Measurements from ENCODE around the gene PARVB.

The PARVB gene

DNA sequence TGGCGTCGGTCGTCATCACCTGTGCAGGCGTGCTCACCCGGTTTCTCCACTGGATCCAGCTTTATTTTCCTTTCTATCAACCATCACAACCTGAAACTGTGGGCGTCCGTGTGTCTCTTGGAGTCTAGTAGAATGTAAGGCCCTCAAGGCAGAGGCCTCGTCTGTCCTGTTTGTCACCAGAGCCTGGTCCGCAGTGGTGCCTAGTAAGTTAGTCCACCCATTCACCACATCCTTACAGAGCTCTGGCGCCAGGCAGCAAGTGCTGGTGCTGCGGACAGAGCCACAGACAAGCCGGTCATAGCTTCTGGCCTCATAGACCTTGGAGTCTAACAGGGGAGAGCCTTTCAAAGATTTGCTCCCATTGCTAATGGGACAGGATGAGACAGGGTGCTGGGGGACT, 92.2 kb downstream of the PARVB start:
- DNase-seq, result no peak

DNA sequence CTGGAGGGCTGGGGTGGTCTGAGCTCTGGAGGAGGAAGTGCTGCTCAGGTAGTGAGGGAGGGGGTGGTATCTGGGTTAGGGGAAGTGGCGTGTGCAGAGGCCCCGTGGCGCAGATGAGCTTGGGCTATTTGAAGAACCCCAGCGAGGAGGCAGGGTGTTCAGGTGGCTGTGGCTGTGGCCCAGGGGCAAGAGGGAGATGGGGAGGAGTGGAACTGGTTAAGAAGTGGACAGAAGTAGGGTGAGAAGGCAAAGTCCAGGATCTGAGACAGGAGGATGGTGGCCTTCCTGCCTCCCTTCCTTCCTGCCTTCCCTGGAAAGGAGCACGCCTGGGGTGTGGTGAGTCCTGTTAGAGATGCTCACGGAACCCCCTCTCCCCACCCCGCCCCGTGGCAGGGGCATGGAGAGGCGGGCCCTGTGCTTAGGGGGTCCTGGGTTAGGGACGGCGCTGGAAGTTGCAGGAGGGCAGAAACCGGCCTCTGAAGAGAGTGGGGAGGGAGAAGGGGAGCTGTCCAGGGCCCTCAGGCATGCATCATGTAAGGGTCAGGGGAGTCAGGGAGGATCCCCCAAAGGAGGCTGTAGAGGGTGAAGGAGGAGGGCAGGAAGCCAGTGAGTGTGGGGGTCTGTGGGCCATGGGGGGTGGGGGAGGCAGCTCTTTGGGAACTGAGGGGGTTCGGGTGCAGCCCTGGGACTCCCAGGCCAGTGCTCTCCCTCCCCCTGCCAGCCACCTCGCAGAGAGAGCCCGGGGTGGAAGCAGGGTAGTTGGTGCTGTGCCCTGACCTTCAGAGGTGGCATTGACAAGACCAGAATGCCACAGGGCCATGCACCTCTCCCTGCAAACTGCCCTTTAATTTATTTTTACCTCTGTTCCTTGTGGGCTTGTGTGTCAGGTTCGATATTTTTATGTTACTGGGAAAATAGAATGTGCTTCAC, 92.9 kb downstream of the PARVB start:
- no peak for DNase-seq

DNA sequence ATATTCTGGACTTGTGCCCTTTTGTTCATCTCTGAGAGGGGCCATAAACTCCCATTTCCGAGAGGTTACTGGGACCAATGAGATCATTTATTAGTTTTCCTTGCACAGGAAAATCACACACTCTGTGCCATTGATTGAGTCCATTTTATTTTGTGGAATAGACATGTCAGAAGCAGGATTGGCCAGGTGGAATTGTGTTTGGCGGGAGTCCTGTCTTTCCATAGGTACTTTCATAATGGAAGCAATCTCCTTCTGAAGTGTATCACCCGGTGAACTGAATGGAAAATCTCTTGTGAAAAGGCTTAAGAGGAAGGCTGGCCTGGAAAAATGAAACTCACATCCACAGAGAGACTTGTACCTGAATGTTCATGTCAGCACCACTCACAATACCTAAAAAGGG, 93.6 kb downstream of the PARVB start:
- no peak for DNase-seq

DNA sequence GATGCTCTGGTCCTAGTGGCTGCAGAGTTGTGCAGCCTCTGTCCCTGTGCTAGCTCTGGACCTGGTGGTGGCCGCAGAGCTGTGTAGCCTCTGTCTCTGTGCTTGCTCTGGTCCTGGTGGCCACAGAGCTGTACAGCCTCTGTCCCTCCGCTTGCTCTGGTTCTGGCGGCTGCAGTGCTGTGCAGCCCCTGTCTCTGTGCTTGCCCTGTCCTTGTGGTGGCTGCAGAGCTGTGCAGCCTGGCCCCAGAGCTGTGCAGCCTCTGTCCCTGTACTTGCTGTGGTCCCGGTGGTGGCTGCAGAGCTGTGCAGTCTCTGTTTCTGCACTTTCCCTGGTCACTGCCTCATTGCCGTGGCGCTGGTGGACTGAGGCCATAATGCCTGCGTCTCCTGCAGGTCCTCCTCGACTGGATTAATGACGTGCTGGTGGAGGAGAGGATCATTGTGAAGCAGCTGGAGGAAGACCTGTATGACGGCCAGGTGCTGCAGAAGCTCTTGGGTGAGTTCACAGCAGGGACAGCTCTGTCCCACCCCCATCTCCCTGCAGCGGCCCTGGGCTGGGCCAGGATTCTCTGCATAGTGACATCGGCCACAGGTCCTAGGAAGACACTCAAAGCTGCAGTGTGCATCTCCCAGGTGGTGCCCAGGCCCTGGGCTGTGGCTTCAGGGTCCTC, 94.7 kb downstream of the PARVB start:
- DNase-seq, result no peak

DNA sequence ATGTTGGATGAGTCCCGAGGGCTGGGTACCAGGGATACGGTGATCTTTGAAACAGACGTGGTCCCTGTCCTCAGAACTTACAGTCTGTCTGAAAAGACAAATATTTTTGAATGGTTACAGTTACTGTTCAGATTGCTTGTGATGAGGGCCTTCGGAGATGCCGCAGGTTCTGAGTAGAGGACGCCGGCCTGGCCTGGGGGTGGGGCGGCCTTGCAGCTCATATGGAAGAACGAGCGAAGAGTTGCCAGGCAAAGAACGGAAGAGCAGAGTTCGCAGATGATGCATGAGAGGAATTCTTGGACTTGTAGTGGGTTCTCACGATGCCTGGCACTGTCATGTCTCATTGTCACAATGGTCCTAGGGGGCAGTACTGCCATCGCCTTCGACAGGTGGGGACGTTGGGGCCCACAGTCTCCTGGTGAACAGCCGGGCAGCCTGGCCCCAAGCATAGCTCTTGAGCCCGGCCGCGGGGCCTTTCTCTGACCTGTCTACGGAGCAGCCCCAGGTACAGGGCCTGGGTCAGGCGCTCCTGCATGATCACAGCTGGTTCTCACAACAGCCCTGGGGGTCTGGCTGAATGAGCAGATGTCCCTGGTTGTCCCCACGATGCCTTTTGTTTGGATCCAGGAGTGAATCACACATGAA, 95.7 kb downstream of the PARVB start:
- no peak for DNase-seq

DNA sequence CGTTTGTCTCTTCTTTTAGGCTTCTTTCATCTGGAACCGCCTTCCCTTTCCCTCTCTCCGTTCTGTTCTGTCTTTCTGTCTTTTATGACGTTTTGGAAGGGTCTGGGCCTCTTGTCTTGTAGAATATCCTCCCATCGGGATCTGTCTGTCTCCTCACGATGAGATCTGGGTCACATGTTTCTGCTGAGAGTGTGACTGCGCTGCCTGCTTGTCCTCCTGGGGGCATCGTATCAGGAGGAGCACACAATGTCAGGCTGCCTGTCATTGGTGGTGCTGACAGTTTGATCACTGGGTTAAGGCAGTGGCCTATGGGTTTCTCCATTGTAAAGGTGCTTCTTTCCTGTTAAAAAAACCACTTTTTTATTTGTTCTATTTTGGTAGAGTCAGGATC, 96.2 kb downstream of the PARVB start:
- DNase-seq, result no peak

DNA sequence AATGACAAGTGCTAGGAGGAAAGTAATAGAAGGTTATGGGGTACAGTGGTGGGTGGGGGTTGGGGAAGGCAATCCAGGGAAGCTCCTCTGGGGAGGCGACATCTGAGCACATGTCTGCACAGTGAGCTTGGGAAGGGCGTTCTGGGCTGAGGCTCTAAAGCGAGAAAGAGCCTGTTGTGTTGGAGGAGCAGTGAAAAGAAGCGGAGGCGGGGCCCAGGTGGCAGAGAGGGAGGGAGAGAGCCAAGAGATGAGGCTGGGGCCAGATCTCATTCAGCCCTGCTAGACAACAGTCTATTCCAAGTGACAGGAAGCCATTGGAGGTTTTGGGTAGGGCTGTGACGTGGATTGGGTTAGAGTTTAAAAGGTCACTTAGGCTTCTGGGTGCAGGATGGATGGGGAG, 101.3 kb downstream of the PARVB start:
- no peak for DNase-seq

DNA sequence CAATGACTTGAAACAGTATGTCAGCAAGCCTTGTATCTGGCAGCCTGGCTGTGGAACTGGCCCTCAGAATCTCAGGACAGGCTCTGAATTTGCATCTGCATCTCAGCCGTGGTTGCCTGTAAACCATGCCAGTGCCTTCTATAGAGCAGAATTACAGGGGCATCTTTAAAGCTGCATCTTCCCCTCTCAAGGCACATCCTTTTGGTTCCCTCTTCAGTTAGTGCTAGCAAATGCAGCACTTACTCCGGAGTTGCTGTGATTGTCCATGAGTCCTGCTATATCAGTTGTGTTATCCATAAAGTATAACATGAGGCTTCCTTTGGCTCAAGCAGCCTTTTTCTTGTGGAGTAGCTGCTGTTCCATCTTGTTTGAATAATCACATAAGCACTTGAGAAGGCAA, 102.7 kb downstream of the PARVB start:
- DNase-seq, result no peak

DNA sequence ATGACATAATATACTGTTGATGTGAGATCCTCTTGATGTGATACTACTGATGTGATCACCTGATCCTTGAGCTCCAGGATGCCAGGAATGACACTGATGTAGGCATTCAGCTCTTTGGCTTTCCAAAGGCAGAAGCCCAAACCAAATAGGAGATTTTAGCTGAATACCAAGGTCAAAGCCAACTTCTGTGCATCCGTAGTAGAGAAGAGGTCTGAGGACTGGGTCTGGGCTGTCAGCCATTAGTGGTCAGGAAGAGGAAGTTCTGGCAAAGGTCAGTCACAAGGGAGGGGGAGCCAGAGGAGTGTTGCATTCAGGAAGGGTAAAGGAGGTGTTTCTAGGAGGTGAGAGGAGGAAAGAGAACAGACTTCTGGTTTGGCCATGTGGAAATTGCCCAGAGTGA, 103.3 kb downstream of the PARVB start:
- DNase-seq, result no peak

DNA sequence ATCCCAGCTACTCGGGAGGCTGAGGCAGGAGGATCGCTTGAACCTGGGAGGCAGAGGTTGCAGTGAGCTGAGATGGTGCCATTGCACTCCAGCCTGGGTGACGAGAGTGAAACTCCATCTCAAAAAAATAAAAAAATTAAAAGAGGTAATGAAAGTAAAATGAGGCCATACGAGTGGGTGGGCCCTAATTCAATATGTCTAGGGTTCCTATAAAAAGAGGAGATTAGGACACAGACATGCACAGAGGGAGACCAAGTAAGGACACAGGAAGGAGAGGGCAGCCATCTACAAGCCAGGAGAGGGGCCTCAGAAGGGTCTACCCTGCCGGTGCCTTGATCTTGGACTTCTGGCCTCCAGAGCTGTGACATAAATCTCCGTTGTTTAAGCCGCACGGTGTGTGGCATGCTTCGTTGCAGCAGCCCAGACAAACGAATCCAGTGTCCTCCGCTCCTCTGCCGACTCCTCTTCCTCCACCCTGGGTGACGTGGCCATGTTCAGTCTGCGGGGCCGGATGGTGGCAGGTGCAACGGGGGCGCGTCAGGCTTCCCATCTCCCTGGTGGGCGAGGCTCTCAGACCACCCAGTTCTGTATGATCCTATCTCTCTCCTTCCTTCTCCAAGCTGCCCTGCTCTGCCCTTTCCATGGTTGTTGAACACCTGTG, 105.0 kb downstream of the PARVB start:
- no peak for DNase-seq

DNA sequence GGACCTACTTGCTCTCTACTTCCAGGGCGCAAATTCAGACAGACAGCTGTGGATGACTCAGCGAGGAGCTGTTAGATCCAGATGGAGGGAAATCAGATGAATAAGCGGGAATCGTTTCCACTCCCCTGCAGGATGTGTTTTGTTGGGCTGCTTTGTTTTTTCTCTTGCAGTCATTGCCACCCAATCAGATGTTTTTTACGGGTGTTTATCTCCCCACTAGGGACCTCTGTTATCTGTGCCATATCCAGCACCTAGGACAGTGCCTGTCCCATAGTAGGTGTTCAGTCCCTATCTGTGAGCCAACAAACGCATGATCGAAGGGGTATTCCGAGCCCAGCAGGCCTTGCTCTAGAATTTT, 105.5 kb downstream of the PARVB start:
- DNase-seq, result peak; percentile 92

DNA sequence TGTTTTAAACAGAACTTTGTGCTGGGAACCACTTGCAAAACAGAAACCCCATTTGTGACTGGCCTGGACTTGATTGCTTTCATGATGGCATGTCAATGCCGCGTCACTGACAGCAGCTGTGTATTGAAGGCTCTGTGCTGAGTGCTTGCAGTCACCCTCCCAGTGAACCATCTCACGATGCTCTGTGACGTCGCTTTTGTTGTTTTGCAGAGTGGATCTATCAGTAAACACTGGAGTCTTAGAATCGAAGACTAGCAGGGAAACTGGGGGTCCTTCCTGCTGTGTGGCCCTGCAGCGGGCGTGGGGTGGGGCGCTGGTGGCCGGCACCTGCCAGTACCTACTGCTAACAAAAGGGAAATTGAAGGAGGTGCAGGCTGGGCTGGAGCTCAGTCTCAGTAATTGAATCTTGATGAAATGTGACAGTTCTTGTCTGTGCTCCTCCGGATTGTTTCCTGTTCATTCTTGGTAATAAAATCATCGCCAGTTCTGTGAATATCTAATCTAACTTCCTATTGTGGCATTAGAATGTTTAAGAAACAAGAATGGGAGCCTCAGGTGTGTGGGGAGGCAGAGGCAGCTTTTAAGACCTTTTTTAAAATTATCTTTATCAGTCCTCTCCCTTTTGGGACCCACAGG, 106.1 kb downstream of the PARVB start:
- peak; percentile 77 for DNase-seq

DNA sequence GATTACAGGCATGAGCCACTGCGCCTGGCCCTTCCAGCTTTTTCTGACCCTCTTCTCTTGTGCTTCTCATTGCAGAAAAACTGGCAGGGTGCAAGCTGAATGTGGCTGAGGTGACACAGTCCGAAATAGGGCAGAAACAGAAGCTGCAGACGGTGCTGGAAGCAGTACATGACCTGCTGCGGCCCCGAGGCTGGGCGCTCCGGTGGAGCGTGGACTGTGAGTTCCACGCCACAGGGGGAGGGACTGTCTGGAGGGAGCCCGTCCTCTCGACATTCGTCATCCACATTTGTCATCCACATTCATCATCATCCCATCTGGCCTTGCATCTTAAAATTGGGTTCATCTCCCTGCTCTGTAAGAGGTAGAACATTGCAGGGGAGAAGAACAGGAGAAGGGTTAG, 107.3 kb downstream of the PARVB start:
- DNase-seq, result no peak

DNA sequence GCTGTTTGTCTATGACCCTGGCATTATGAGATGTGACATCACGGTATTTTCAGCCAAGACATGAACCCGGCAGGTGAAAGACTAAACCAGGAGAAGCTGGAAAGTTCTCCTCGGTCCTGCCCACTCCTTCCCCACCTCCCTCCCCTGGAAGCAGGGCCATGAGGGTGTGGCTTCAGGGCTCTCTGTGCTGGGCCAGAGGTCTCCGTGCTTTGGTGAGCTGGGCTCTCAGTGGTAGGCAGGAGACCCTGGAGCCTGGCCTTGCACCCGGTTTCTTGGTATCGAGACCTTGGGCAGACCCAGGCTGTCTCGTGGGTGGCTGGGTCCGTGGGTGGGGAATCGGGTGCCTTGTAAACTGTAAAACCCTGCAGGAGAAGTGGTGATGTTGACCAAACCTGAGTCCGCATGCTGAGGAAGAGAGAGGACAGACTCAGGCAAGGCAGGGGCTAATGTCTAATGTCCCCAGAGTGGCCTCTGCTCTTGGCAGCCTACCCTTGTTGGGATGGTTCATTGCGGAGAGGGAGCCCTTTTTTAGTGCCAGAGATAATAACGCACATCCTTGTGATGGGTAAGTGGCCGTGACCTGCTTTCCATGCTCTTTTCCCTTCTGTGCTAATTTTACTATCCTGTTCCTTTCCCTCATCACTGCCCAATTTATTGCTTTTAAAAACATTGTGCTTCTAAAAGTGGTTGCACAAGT, 108.0 kb downstream of the PARVB start:
- DNase-seq, result no peak

DNA sequence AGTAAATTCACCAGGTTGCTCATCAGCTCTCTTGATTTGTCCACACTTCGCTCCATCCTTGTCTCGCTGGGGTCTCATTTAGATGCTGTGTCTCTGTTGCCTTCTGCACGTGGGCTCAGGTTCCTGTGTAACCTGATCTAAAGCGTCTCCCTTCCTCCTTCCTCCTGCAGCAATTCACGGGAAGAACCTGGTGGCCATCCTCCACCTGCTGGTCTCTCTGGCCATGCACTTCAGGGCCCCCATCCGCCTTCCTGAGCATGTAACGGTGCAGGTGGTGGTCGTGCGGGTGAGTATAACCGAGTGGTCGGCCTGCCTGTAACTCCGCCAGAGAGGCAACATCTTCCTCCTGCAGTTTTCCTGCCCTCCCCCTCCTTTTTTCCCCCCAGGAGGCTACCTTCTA, 108.6 kb downstream of the PARVB start:
- peak; percentile 70 for DNase-seq

DNA sequence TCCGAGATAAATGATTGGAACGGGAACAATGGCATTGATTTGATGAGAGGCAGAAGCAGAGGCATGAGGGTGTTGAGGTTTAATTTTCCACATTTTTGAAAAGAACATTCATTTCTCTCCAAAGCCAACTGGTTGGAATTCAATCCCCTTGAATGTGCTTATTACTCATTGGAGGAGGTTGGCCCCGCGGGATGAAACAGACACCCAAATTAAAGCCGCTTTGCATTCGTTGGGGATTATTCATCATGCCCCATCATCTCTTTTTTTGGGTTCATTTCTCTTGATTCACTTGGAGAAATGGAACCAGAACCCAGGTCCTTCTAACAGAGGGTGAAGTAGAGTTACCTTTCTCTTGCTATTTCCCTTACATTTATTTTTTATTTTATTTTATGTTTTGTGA, 109.1 kb downstream of the PARVB start:
- peak; percentile 50 for DNase-seq

DNA sequence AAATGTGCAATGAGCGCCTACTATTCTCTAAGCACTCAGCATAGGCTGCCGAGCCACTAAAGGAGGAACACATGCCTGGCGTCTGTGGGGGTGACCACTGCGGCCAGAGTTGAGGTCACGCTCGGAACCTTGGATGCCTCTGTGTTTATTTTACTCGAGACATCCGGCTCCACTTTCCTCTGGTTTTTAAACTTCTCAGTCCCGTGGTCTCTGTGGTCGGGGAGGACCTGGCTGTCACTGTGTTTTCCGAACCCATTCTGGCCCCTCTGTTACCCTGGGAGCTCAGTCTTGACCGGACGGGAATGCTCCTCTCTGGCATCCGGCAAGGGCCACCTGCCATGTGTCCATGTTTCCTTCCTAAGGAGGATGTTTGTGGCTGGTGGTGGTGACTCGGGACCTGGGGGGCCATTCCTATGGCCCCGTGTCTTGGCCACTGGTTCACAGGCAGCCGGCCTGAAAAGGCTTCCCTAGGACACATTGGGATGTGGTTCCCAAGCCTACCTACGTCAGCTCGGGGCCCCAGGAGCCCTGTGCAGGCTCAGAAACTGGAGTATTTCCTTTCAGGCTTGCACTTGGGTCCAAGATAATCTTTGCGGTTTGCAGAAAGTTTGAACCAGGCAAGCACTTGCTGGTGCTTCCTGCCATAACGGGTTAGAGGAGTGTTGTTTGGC, 109.9 kb downstream of the PARVB start:
- DNase-seq, result no peak

DNA sequence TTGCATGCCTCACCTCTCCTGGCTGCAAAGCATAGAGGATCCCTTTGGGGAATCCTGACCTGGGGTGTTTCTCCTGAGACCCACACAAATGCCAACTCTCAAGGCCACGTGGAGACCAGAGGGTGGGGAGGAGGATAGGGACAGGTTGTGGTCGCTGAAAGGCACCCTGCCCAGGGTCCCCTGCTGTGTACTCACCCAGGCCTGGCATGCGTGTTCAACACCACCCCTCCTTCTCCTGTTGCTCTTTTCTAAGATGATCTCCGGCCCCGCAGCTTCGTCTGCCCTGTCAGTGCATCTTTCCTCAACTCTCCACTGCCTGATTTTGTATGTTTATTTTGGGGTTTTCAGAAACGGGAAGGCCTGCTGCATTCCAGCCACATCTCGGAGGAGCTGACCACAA, 112.0 kb downstream of the PARVB start:
- DNase-seq, result no peak

DNA sequence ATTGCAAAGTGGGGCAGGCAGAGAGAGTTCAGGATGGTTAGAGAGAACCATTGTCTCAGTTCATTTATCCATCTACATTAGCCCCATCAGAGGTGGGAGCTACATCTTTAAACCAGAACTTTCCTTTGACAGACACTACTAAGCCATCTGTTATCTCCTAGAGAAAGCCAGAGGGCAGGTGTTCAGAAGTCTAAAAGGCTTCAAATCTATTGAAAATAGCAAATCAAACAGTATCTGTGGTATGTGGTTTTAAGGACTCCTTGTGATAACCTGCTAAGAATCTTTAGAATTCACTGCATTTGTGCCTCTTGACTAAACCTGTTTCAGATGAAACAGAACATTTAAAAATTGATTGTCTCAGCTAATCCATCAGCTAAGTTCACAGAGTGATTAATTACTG, 112.7 kb downstream of the PARVB start:
- DNase-seq, result peak; percentile 36

DNA sequence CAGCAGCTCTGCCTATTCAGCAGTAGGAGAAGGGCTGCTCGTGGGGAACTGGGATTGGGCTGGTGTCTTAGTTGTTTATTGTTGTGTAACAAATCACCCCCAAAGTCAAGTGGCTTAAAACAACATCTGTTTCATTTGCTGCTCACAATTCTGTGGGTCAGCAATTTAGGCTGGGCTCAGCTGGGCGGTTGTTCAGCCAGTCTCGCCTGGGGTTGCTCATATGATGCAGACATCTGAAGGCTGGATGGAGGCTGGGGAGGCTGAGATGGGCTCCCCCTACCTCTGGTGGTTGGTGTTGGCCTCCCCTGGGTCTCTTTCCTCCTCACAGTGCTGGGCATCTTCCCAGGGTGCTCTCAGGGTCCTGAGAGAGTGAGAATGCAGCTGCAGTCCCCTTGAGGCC, 113.3 kb downstream of the PARVB start:
- no peak for DNase-seq

DNA sequence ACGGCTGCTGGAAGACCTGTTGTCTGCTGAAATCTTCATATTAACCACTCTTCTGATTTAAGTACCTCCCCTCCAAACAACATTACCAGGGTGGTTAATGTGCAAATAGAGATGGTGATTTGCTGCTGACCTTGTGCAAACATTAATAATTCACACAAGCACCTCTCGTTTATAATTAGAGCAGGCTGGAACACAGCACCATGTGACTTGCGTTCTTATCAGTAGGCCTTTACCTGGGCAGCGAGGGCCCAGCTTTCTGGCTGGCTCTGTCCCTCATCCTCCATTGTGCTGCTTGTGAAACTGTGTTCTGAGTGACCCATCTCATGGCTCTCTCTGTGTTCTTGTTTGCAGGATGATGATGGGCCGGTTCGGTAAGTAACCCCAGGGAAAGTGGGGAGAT, 115.7 kb downstream of the PARVB start:
- no peak for DNase-seq

Data from NCI-H2171 treated with DMSO at 0.1 percent for 48 hours (cell line).